ENCODE results near the gene FGGY.

Gene FGGY

GRCh38 chr1:59415881-59416280 is 119.0 kb downstream of the FGGY start:
- Histone ChIP-seq H3K36me3 (ENCODE audit: insufficient read depth, low read length) (no peaks in the 10 kb centered on the region), H2AFZ (ENCODE audit: low read depth, low read length) (no peak overlapping the region), H4K20me1 (ENCODE audit: insufficient read depth, low read length) (no peaks in the 10 kb centered on the region), H3K27ac (ENCODE audit: low read length) (no peak overlapping the region), H3K27me3 (ENCODE audit: insufficient read depth, low read length, poor library complexity) (no peaks in the 10 kb centered on the region), H3K79me2 (ENCODE audit: insufficient read depth, low read length) (no peaks in the 10 kb centered on the region), H3K4me3 (ENCODE audit: low read depth in 1 of 2, low read length in 2 of 2) (no peak overlapping the region), H3K9ac (ENCODE audit: low read depth, low read length) (no peak overlapping the region), H3K4me2 (ENCODE audit: insufficient read depth, low read length) (no peak overlapping the region), H3K4me1 (ENCODE audit: insufficient read depth, low read length) (no peaks in the 10 kb centered on the region), H3K9me3 (ENCODE audit: insufficient read depth, low read length, severe bottlenecking) (no peaks in the 10 kb centered on the region)
- ATAC-seq (ENCODE audit: insufficient read depth, low read depth) (no peak), DNase-seq (no peak)
- TF ChIP-seq, protein P1, sequence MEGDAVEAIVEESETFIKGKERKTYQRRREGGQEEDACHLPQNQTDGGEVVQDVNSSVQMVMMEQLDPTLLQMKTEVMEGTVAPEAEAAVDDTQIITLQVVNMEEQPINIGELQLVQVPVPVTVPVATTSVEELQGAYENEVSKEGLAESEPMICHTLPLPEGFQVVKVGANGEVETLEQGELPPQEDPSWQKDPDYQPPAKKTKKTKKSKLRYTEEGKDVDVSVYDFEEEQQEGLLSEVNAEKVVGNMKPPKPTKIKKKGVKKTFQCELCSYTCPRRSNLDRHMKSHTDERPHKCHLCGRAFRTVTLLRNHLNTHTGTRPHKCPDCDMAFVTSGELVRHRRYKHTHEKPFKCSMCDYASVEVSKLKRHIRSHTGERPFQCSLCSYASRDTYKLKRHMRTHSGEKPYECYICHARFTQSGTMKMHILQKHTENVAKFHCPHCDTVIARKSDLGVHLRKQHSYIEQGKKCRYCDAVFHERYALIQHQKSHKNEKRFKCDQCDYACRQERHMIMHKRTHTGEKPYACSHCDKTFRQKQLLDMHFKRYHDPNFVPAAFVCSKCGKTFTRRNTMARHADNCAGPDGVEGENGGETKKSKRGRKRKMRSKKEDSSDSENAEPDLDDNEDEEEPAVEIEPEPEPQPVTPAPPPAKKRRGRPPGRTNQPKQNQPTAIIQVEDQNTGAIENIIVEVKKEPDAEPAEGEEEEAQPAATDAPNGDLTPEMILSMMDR (IDR thresholded peaks at IDR 0.05; ENCODE audit: borderline replicate concordance, extremely low read depth, low read length, poor library complexity, severe bottlenecking) = no peak
- TF ChIP-seq EZH2 (IDR thresholded peaks at IDR 0.05; ENCODE audit: borderline replicate concordance, low read depth, low read length, severe bottlenecking) = no peak

GRCh38 chr1:59417406-59417805 is 120.5 kb downstream of the FGGY start:
- no peak overlapping the region for H2AFZ ChIP-seq (ENCODE audit: low read depth, low read length)
- H3K9ac ChIP-seq (ENCODE audit: low read depth, low read length) = no peak overlapping the region
- no peak overlapping the region for H3K27ac ChIP-seq (ENCODE audit: low read length)
- H3K4me3 ChIP-seq (ENCODE audit: low read depth in 1 of 2, low read length in 2 of 2) = no peak overlapping the region
- no peak for DNase-seq
- no peaks in the 10 kb centered on the region for H3K79me2 ChIP-seq (ENCODE audit: insufficient read depth, low read length)
- H3K27me3 ChIP-seq (ENCODE audit: insufficient read depth, low read length, poor library complexity) = no peaks in the 10 kb centered on the region
- no peak overlapping the region for H3K4me2 ChIP-seq (ENCODE audit: insufficient read depth, low read length)
- no peaks in the 10 kb centered on the region for H3K4me1 ChIP-seq (ENCODE audit: insufficient read depth, low read length)
- no peaks in the 10 kb centered on the region for H3K36me3 ChIP-seq (ENCODE audit: insufficient read depth, low read length)
- H3K9me3 ChIP-seq (ENCODE audit: insufficient read depth, low read length, severe bottlenecking) = no peaks in the 10 kb centered on the region
- TF ChIP-seq, protein P1 (IDR thresholded peaks at IDR 0.05; ENCODE audit: borderline replicate concordance, extremely low read depth, low read length, poor library complexity, severe bottlenecking) = no peak
- TF ChIP-seq EZH2 (IDR thresholded peaks at IDR 0.05; ENCODE audit: borderline replicate concordance, low read depth, low read length, severe bottlenecking) = no peak
- no peak for ATAC-seq (ENCODE audit: insufficient read depth, low read depth)
- no peaks in the 10 kb centered on the region for H4K20me1 ChIP-seq (ENCODE audit: insufficient read depth, low read length)

GRCh38 chr1:59418363-59419144 is 121.7 kb downstream of the FGGY start:
- Histone ChIP-seq H3K4me2 (ENCODE audit: insufficient read depth, low read length) (no peak overlapping the region), H3K9ac (ENCODE audit: low read depth, low read length) (no peak overlapping the region), H4K20me1 (ENCODE audit: insufficient read depth, low read length) (no peaks in the 10 kb centered on the region), H3K79me2 (ENCODE audit: insufficient read depth, low read length) (no peaks in the 10 kb centered on the region), H3K4me3 (ENCODE audit: low read depth in 1 of 2, low read length in 2 of 2) (no peak overlapping the region), H2AFZ (ENCODE audit: low read depth, low read length) (no peak overlapping the region), H3K27me3 (ENCODE audit: insufficient read depth, low read length, poor library complexity) (no peaks in the 10 kb centered on the region), H3K27ac (ENCODE audit: low read length) (no peak overlapping the region), H3K9me3 (ENCODE audit: insufficient read depth, low read length, severe bottlenecking) (no peaks in the 10 kb centered on the region), H3K4me1 (ENCODE audit: insufficient read depth, low read length) (no peaks in the 10 kb centered on the region), H3K36me3 (ENCODE audit: insufficient read depth, low read length) (no peaks in the 10 kb centered on the region)
- TF ChIP-seq, protein P1 (IDR thresholded peaks at IDR 0.05; ENCODE audit: borderline replicate concordance, extremely low read depth, low read length, poor library complexity, severe bottlenecking) = no peak
- no peak for TF ChIP-seq EZH2 (IDR thresholded peaks at IDR 0.05; ENCODE audit: borderline replicate concordance, low read depth, low read length, severe bottlenecking)
- DNase-seq = no peak
- no peak for ATAC-seq (ENCODE audit: insufficient read depth, low read depth)

Measured in DND-41 (cell line).